SH-SY5Y (cell line): Measurements from ENCODE around the gene LRFN4.

Source experiments
- GATA2 ChIP-seq: IDR thresholded peaks from 2 replicates; pipeline ENCODE4 v1.6.1; 2011; ENCODE audit warnings: mild to moderate bottlenecking, low read depth, low read length
- GATA3 ChIP-seq: IDR thresholded peaks from 2 replicates; pipeline ENCODE4 v1.6.1; 2011; ENCODE audit warnings: low read depth, mild to moderate bottlenecking, low read length, moderate library complexity

DNA sequence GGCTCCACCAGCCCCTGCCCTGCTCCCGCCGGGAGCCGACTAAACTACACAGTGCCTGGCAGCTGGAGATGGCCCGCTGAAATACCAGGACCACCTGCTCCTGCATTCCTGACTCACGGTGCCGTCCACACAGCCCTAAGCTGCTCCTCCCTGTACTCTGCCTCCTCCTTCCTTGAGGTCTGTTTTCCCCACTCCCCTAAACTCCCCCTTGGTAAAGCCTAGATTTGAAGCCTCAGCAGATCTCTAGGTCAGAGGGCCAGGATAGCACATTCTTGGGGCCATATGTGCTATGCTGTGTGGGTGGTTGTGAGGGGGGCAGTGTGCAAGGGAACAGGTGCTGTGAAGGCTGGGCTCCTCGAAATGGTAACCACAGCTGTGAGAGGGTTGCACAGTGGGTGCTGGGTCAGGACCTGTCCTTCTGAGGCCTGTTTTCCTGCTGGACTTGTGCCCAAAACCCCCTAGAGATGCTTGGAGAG is 9.7 kb downstream of the LRFN4 start:
- no peak for TF ChIP-seq GATA3
- TF ChIP-seq GATA2: no peak
